Heart left ventricle (tissue), 16 donors: ENCODE results near the gene DTX3. TPM values are rescaled to one million over a fixed set of nuclear protein-coding genes. Genes with fewer than 3 reads are reported as not detected.
"Not testable (repeated sequence)": the region's sequence is repeated elsewhere in the genome, so short reads cannot be mapped to it uniquely, and the experiment has no call there.

ENCODE experiments used
- ATAC-seq, 4 donors: fragments of 200-7000 bp; cut with Tn5 transposase; one replicate each; pipeline ENCODE4 v1.9.1; 2020 to 2022; ENCODE audit warnings: moderate library complexity in 4 of 4, mild to moderate bottlenecking in 3 of 4, moderate number of reproducible peaks in 1 of 4
- DNase-seq, 5 donors: peaks; one replicate each; pipeline ENCODE4 v3.0.0-alpha.2; 2020
- H3K27ac ChIP-seq, 12 donors: fragments of 200-600 bp; sonication (generic) in 4 of 12; one replicate each; pipeline versions ENCODE4 v1.5.0 to v1.8.0; 2016 to 2022; ENCODE audit warnings: mild to moderate bottlenecking in 2 of 12
- H3K27me3 ChIP-seq, 9 donors: fragments of 200-600 bp; sonication (generic) in 2 of 9; one replicate each; pipeline versions ENCODE4 v1.5.1 to v1.8.0; 2016 to 2022; ENCODE audit warnings: mild to moderate bottlenecking in 3 of 9
- H3K36me3 ChIP-seq, 9 donors: fragments of 200-600 bp; sonication (generic) in 2 of 9; one replicate each; pipeline versions ENCODE4 v1.5.0 to v1.8.0; 2018 to 2022; ENCODE audit warnings: mild to moderate bottlenecking in 2 of 9
- H3K4me1 ChIP-seq, 12 donors: fragments of 200-600 bp; sonication (generic) in 4 of 12; one replicate each; pipeline versions ENCODE4 v1.5.0 to v1.8.0; 2016 to 2022; ENCODE audit warnings: mild to moderate bottlenecking in 3 of 12
- H3K4me3 ChIP-seq, 12 donors: fragments of 200-600 bp; sonication (generic) in 4 of 12; one replicate each; pipeline versions ENCODE4 v1.5.0 to v1.8.0; 2017 to 2022; ENCODE audit warnings: mild to moderate bottlenecking in 9 of 12, moderate library complexity in 4 of 12
- H3K9me3 ChIP-seq, 12 donors: fragments of 200-600 bp; sonication (generic) in 4 of 12; one replicate each; pipeline versions ENCODE4 v1.5.0 to v1.8.0; 2016 to 2022; ENCODE audit warnings: mild to moderate bottlenecking in 1 of 12
- POLR2A ChIP-seq, 2 donors: fragments of 450-650 bp; IDR thresholded peaks; one replicate each; pipeline ENCODE4 v1.6.1; 2017; ENCODE audit warnings: antibody characterized with exemption in 2 of 2, mild to moderate bottlenecking in 2 of 2, moderate library complexity in 2 of 2
- WGBS, 4 donors: extraction: QIAGEN DNeasy Blood & Tissue Kit in 2 of 4; methylation state at CpG; one replicate each; pipeline versions ENCODE4 v1.1.5 to v1.1.7; 2013 to 2018; 5-methylcytosine and 5-hydroxymethylcytosine counted together
- intact Hi-C, 10 donors: fragments of 100-400 bp; cut with DNase I; formaldehyde crosslinking; loops; one replicate each; pipeline versions ENCODE4 v1.11.1 to v1.14.2; 2022
- polyA plus RNA-seq, 2 donors: library from polyadenylated mRNA; stranded (reverse); fragments of 200-250 nt; gene quantifications; one replicate each; pipeline ENCODE4 v1.2.3, GENCODE V29; 2013
- total RNA-seq, 9 donors: library from RNA; depleted of rRNA in 2 of 9; stranded (reverse); fragments of >200 nt in 2 of 9; fragmentation: NEBNext Ultra II Directional in 3 of 9; extraction: Animal tissue kit (Norgen Biotek cat#: 25700) in 3 of 9; gene quantifications; one replicate each; pipeline versions ENCODE4 v1.1.0 to v1.2.4, GENCODE V29; 2016 to 2023
- TF ChIP-seq, protein P1 (sequence below), 12 donors: fragments of 200-600 bp; sonication (generic) in 4 of 12; IDR thresholded peaks; one replicate each; pipeline versions ENCODE4 v1.5.0 to v1.8.0; 2018 to 2022; ENCODE audit warnings: antibody characterized with exemption in 12 of 12, mild to moderate bottlenecking in 5 of 12
- donor health status: ischemic (EF 13 %, LVEDD 7.1; RV severe dilation, severe dysfunction).
- donor health status: healthy with polysubstance abuse.
- donor health status: DM: no; HTN: yes; CAD: no.
- donor health status: DM: no; HTN: no; CAD: no.
- donor health status: ischemic (EF 25% LVEDD 6.9; RV normal size, moderate dysfunction).
- donor health status: ischemic (EF 25% LVEDD 5.7; RV mildly dilated, moderate dysfunction).
- donor health status: healthy.
- donor health status: DM: yes; HTN: yes; CAD: no.
- donor health status: ischemic (EF 35%, LVEDD 5.7; RV mildly dilated, moderate dysfunction).
- donor health status: nonischemic (EF 11% LVEDD 7.7; RV severe dilation, severe dysfunction).
- donor health status: DM: yes; HTN: yes; CAD: no.
- donor health status: PGD.
- donor health status: ischemic (EF 29% LVEDD 5.4; RV normal size, mild dysfunction).
- donor health status: nonischemic (EF 23%, LVEDD 6.1; RV moderate dilation, normal function).

The DTX3 gene
- total and polyA plus RNA-seq, 11 donors, result 15.6 to 30.7 (median 22.4) TPM

DNA sequence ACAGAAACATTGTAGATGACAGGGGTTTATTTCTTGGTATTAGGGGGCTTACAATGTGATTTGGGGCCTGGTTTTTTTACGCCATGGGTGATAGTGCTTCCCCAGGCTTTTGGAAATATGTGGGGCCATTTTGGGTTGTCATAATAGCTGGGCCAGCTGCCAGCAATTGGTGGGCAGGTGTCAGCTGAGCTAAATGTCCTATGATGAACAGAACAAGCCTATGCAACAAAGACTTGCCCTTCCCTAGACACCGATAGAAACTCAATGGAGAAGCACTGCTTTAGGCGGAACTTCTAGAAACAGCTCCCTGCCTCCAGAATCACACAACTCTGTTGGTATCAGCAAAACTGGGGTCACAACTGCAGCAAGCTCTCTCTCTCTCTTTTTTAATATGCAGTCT, 33.5 kb downstream of the DTX3 start:
- intact Hi-C loops, result loop anchor here in 1 of 10 donors (10.0 kb wide), 1 partner anchor 97 kb away; the partner anchor contains the start of gene AGAP2
- ATAC-seq (no peak), DNase-seq (no peak)
- WGBS, 4 donors, result 87 to 91% (median 88%) methylated on average over 3 of the region's 3 CpGs
- no peak overlapping the region for H3K4me3 ChIP-seq
- peaks cover 0 to 50% (median 25%) of the 10 kb centered on the region in 9 donors for H3K27me3 ChIP-seq
- TF ChIP-seq, protein P1, sequence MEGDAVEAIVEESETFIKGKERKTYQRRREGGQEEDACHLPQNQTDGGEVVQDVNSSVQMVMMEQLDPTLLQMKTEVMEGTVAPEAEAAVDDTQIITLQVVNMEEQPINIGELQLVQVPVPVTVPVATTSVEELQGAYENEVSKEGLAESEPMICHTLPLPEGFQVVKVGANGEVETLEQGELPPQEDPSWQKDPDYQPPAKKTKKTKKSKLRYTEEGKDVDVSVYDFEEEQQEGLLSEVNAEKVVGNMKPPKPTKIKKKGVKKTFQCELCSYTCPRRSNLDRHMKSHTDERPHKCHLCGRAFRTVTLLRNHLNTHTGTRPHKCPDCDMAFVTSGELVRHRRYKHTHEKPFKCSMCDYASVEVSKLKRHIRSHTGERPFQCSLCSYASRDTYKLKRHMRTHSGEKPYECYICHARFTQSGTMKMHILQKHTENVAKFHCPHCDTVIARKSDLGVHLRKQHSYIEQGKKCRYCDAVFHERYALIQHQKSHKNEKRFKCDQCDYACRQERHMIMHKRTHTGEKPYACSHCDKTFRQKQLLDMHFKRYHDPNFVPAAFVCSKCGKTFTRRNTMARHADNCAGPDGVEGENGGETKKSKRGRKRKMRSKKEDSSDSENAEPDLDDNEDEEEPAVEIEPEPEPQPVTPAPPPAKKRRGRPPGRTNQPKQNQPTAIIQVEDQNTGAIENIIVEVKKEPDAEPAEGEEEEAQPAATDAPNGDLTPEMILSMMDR (IDR thresholded peaks at IDR 0.05), result no peak
- no peak for TF ChIP-seq POLR2A (IDR thresholded peaks at IDR 0.05)
- H3K27ac ChIP-seq, result no peak overlapping the region
- H3K4me1 ChIP-seq, result peaks cover 0 to 6% (median 3%) of the 10 kb centered on the region in 12 donors
- H3K36me3 ChIP-seq, result no peaks in the 10 kb centered on the region
- H3K9me3 ChIP-seq, result no peaks in the 10 kb centered on the region

DNA sequence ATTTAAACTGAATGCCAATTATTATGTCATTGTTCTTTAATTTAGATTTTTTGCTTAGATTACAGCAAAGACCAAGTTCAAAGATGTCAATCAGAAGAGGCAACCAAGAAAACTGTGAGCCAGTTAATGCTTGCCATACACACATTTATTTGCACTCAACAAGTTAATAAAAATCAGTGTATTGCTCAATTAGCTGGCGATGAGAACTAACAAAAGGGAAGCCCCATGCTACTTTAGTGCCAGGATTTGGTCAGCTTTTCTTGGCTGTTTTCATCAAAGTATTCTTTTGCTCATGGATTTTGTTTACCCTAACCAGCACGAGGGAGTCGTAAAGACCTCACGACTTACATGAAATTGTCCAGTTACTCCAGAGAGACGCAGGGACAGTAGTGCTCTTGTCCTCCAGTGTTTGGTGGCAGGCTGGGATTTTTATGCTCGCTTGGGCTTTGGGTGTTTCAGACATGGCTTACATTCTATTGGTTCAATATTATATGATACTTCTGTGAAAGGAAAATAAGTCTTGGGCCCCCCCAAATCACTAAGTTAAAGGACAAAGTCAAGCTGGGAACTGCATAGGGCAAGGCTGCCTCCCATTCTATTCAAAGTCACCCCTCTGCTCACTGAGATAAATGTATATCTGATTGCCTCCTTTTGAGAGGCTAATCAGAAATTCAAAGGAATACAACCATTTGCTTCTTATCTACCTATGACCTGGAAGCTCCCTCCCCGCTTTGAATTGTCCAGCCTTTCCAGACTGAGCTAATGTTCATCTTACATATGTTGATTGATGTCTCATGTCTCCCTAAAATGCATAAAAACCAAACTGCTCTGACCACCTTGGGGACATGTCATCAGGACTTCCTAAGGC, 35.8 kb downstream of the DTX3 start:
- Histone ChIP-seq H3K36me3 (no peaks in the 10 kb centered on the region), H3K27ac (no peak overlapping the region), H3K27me3 (peaks cover 0 to 50% (median 15%) of the 10 kb centered on the region in 9 donors), H3K9me3 (peaks cover 0 to 5% (median under 1%) of the 10 kb centered on the region in 12 donors), H3K4me1 (no peaks in the 10 kb centered on the region), H3K4me3 (no peak overlapping the region)
- TF ChIP-seq, protein P1 (IDR thresholded peaks at IDR 0.05), result no peak
- TF ChIP-seq POLR2A (IDR thresholded peaks at IDR 0.05), result no peak
- intact Hi-C loops, result no loop called here
- 61 to 79% (median 74%) methylated on average over 7 of the region's 7 CpGs for WGBS, 4 donors
- no peak for ATAC-seq
- DNase-seq, result no peak

DNA sequence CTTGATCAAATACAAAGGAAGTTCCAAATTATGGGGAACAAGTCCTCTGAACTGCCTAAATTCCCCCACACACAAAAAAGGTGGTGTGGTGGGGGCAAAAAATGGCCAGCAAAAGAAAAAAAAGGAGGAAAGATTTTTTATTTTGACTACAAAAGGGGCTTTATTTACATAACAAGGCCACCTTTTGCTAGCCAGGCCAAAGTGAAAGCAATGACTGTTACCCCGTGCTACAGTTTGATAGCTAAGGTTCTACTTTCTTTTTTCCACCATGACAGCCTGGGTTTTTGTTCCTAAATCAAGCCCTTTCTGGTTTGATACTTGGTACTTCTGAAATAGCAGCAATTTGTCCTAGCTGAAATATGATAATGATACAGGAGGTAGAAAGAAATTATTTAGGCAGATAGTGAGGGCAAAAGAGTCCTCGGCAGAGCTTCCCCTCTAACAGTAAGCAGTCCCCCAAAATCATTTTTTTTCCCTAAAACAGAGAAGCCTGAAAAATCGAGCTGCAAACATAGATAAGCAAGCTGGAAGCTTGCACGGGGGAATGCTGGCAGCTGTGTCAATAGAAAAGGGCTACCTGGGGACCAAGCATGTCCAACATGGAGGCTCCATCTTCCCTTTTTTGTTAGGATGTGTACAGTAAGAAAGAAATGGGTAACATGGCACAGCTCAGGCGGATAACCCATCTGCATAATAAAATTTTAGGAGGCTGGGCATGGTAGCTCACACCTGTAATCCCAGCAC, 37.2 kb downstream of the DTX3 start:
- intact Hi-C loops, result no loop called here
- DNase-seq (no peak), ATAC-seq (no peak)
- 47 to 57% (median 53%) methylated on average over 5 of the region's 5 CpGs for WGBS, 4 donors
- peaks cover 0 to 40% (median 12%) of the 10 kb centered on the region in 9 donors for H3K27me3 ChIP-seq
- no peak overlapping the region for H3K4me3 ChIP-seq
- no peaks in the 10 kb centered on the region for H3K4me1 ChIP-seq
- no peaks in the 10 kb centered on the region for H3K36me3 ChIP-seq
- TF ChIP-seq POLR2A (IDR thresholded peaks at IDR 0.05), result no peak
- TF ChIP-seq, protein P1 (IDR thresholded peaks at IDR 0.05), result no peak
- no peak overlapping the region for H3K27ac ChIP-seq
- peaks cover 0 to 15% (median 10%) of the 10 kb centered on the region in 12 donors for H3K9me3 ChIP-seq

DNA sequence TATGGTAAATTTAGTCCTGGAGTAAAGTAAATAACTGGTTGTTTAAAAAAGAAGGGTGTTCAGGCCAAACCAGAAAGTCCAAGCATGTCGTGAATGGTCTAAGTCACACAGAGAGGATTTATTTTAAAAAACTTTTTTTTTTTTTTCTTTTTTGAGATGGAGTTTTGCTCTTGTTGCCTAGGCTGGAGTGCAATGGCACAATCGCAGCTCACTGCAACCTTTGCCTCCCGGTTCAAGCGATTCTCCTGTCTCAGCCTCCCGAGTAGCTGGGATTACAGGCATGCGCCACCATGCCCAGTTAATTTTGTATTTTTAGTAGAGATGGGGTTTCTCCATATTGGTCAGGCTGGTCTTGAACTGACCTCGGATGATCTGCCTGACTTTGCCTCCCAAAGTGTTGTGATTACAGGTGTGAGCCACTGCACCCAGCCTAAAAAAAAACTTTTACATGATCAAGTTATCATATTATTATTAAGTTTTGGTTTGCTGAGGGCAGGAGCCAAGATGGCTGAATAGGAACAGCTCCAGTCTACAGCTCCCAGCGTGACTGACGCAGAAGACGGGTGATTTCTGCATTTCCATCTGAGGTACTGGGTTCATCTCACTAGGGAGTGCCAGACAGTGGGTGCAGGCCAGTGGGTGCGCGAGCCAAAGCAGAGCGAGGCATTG, 41.5 kb downstream of the DTX3 start:
- 56 to 74% (median 70%) methylated on average over 8 to 13 of the region's 13 CpGs for WGBS, 4 donors
- intact Hi-C loops, result not testable (repeated sequence)

DNA sequence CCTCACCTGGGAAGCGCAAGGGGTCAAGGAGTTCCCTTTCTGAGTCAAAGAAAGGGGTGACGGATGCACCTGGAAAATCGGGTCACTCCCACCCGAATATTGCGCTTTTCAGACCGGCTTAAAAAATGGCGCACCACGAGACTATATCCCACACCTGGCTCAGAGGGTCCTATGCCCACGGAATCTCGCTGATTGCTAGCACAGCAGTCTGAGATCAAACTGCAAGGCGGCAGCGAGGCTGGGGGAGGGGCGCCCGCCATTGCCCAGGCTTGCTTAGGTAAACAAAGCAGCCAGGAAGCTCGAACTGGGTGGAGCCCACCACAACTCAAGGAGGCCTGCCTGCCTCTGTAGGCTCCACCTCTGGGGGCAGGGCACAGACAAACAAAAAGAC, 42.0 kb downstream of the DTX3 start:
- H3K4me1 ChIP-seq, H3K27ac ChIP-seq, DNase-seq, H3K36me3 ChIP-seq, intact Hi-C loops, H3K4me3 ChIP-seq, ATAC-seq: not testable (repeated sequence)
- H3K27me3 ChIP-seq, result peaks cover 0 to 11% (median 0%) of the 10 kb centered on the region in 9 donors
- 67 to 91% (median 82%) methylated on average over 1 to 10 of the region's 15 CpGs; no CpG with 5 or more reads in 1 of the 4 donors for WGBS, 4 donors
- H3K9me3 ChIP-seq, result peaks cover 0 to 15% (median 10%) of the 10 kb centered on the region in 12 donors

More for the DNA sequence above, 41.5 kb downstream of the DTX3 start:
- DNase-seq, H3K4me1 ChIP-seq, H3K27ac ChIP-seq, H3K36me3 ChIP-seq, ATAC-seq, H3K4me3 ChIP-seq: not testable (repeated sequence)
- Histone ChIP-seq H3K27me3 (peaks cover 0 to 11% (median 0%) of the 10 kb centered on the region in 9 donors), H3K9me3 (peaks cover 0 to 15% (median 10%) of the 10 kb centered on the region in 12 donors)
